ENCODE results near the gene CABP4.

- no peak for TF ChIP-seq CTCF (IDR thresholded peaks at IDR 0.05 in 2 of 3, conservative IDR thresholded peaks at IDR 0.05 in 1 of 3; ENCODE audit: borderline replicate concordance in 1 of 3, insufficient read depth in 1 of 3, low read depth in 2 of 3, low read length in 2 of 3)
- no peak for TF ChIP-seq RAD21 (IDR thresholded peaks at IDR 0.05; ENCODE audit: low read depth)
- TF ChIP-seq REST (IDR thresholded peaks at IDR 0.05; ENCODE audit: low read depth) = no peak
- TF ChIP-seq POLR2A (IDR thresholded peaks at IDR 0.05; ENCODE audit: borderline replicate concordance, extremely low read depth, insufficient read depth, insufficient read length) = no peak
- TF ChIP-seq ZBTB33 (IDR thresholded peaks at IDR 0.05; ENCODE audit: extremely low read depth, insufficient replicate concordance, low read length) = no peak
- TF ChIP-seq CEBPB (IDR thresholded peaks at IDR 0.05; ENCODE audit: low read depth) = no peak
- TF ChIP-seq SP1 (IDR thresholded peaks at IDR 0.05; ENCODE audit: low read depth) = no peak
- TF ChIP-seq ZFX (IDR thresholded peaks at IDR 0.05) = no peak
- no peak for TF ChIP-seq JUND (IDR thresholded peaks at IDR 0.05)
- TF ChIP-seq MAX (IDR thresholded peaks at IDR 0.05) = no peak
- TF ChIP-seq EZH2 (IDR thresholded peaks at IDR 0.05) = no peak
- no peak for TF ChIP-seq ATF3 (IDR thresholded peaks at IDR 0.05)
- TF ChIP-seq ELF1 (IDR thresholded peaks at IDR 0.05; ENCODE audit: borderline replicate concordance, low read depth) = no peak
Measured at GRCh38 chr11:67486481-67487195, 31.5 kb downstream of the CABP4 start.

Data from HCT116 (cell line).